Cortex of kidney (tissue), 1 donor: ENCODE measurements around the gene NCOR2.

Source experiments
- DNase-seq: peaks from one replicate; lab custom pipeline; 2025; lab: John Stamatoyannopoulos, UW

NCOR2 gene

GRCh38 chr12:124525927-124526692 lies 41.3 kb downstream of the NCOR2 start:
- no peak for DNase-seq

DNA sequence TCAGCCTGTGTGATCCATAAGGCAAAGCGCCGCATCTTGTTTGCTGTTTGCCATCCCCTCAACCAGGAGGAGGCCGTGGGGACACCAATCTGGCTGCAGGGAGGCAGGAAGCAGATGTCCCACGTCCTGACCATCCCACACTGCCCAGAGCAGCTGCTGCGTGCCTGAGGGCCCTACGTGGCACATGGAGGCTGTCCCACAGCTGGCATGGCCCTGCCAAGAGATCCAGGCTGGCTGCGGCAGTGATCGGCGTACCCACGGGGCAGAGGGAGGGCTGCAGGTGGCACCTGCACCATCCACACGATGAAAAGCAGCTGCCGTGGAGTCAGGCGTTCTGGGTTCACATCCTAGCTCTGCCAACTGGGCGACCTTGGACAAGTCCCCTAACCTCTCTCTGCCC lies 42.0 kb downstream of the NCOR2 start:
- DNase-seq: no peak

DNA sequence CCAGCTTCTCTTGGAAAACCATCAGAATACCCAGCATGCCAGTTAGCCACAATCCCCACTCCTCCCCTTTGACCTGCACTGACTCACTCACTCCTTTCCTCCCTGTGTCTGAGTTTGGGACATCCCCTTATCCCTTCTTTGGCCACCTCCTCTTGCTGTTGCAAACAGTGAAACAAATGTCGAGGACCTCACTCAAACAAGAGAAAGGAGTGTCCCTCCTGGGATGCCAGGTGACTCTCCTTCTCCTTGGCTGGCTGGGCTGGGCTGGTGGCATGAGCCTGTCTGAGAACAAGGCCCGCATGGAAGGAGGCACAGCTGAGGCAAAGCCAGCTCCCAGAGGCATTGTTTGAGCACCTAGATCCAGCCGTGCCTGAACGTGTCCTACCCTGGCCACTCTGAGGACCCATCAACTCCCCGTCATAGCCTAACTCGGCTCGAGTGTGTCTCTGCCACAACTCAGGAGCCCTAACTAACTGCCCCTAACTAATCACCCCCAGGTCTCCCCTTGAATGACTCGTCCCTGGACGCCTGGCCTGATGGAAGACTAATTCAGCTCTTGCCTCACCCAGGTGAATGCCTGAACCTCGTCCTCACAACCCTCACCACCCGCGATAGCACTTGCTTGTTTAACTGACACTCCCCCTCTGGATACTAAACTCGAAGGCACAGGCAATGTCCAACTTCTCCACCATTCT lies 43.0 kb downstream of the NCOR2 start:
- no peak for DNase-seq

DNA sequence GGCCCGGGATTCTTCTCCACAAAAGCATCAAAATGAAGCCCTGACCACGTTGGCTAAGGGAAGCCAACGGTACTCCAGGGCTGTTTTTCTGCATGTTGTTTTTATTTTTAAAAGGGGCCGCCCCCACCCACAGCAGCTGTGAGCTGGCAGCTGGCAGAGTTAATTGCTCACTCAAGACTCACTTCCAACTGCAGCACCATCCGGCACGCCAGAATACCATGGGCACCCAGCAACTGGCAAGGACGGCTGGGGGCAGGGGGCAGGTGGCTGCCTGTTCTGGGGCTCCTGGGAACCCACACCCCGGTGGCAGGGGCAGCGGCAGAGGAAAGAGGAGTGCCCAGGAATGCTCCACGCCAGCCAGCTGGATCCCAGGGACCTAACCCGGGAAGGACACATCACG lies 44.3 kb downstream of the NCOR2 start:
- no peak for DNase-seq

DNA sequence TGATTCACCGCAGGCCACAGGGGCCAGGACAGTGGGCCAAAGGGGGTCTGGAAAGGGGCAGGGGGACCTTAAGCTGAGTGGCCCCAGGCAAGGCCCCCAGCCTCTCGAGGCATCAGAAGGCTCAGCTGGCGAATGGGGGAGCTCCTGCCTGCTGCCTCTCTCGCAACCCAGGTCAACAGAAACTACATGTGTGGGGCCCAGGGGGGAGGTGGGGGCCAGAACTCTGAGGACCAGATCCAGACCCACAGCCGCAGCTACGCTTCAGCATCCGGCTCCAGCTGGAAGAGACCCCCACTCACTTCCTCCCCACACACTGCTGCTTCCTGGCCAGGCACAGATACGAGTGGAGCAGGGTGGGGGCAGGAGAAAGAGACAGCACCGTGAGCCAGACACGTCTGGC lies 46.5 kb downstream of the NCOR2 start:
- no peak for DNase-seq

GRCh38 chr12:124520265-124520701 lies 47.1 kb downstream of the NCOR2 start:
- no peak for DNase-seq

GRCh38 chr12:124519746-124520145 lies 47.7 kb downstream of the NCOR2 start:
- no peak for DNase-seq

DNA sequence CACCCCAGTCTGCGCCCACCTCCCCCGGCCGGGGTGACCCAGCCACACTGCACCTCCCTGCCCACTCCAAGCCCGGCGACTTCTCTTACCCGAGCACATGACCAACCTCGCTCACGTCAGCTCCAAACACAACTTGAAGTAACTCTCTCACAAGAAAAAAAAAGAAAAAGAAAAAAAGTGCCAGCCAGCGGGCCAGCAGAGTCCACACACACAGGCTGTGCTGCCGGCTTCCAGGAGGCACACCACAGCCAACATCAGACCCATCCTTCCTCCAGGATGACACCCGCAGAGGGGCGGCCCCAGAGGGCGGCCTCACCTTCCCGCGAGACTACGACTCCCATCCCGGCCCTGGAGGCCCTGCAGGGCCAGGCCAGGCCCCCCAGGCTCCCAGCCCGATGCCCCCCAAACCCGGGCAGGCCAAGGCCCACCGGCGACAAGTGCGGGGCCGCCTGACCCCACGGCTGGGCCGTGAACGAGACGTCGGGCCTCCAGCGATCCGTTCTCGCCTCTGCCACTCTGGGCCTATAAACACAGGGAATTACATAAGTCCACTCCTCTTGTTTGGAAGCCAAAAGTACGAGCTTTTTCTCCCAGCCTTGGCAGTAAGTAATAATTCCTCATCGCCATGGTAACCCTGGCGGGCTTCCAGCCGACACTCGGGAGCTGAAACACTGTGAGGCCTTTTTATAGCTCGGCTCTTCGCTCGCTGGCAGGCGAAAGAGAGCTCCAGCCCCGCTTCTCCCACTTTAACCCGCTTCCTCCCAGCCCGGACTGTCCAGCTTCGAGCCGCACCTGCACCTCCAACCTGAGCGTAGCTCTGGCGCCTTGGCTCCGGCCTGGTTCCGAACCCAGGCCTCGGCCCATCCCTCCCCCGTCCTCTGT lies 49.1 kb downstream of the NCOR2 start:
- no peak for DNase-seq
